Measurements from ENCODE around the gene TMEM219. TPM values are rescaled to one million over a fixed set of nuclear protein-coding genes. Genes with fewer than 3 reads are reported as not detected.
A peak's percentile ranks its signal among the peaks of the same experiment; 100 is the strongest.

The TMEM219 gene, protein sequence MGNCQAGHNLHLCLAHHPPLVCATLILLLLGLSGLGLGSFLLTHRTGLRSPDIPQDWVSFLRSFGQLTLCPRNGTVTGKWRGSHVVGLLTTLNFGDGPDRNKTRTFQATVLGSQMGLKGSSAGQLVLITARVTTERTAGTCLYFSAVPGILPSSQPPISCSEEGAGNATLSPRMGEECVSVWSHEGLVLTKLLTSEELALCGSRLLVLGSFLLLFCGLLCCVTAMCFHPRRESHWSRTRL
- total RNA-seq: 100 to 1,000 TPM in 2 of 9 donors, 10 to 100 TPM in 7; 58.9 to 121 (median 69.8) TPM
- 10 to 100 TPM; 66.6 to 72.3 TPM for polyA plus RNA-seq
- long read RNA-seq, donor 1, transcript TMEM219-201 (6 exons, 999 nt): major isoform, 16 of 74 reads
- long read RNA-seq, donor 1, transcript TMEM219-204 (5 exons, 1,292 nt): minor isoform, 13 of 74 reads
- long read RNA-seq, donor 1, partial matches to known transcripts: 1 of 74 reads
- long read RNA-seq, donor 1, other reads (novel, unspliced or antisense): 44 of 74 reads
- long read RNA-seq, donor 2, transcript TMEM219-201 (6 exons, 999 nt): minor isoform, 12 of 79 reads
- long read RNA-seq, donor 2, transcript TMEM219-204 (5 exons, 1,292 nt): major isoform, 24 of 79 reads
- long read RNA-seq, donor 2, partial matches to known transcripts: 0 of 79 reads
- long read RNA-seq, donor 2, other reads (novel, unspliced or antisense): 40 of 79 reads
- long read RNA-seq, donor 3, transcript TMEM219-204 (5 exons, 1,292 nt): minor isoform, 9 of 42 reads
- long read RNA-seq, donor 3, transcript TMEM219-201 (6 exons, 999 nt): major isoform, 11 of 42 reads
- long read RNA-seq, donor 3, partial matches to known transcripts: 3 of 42 reads
- long read RNA-seq, donor 3, other reads (novel, unspliced or antisense): 19 of 42 reads

DNA sequence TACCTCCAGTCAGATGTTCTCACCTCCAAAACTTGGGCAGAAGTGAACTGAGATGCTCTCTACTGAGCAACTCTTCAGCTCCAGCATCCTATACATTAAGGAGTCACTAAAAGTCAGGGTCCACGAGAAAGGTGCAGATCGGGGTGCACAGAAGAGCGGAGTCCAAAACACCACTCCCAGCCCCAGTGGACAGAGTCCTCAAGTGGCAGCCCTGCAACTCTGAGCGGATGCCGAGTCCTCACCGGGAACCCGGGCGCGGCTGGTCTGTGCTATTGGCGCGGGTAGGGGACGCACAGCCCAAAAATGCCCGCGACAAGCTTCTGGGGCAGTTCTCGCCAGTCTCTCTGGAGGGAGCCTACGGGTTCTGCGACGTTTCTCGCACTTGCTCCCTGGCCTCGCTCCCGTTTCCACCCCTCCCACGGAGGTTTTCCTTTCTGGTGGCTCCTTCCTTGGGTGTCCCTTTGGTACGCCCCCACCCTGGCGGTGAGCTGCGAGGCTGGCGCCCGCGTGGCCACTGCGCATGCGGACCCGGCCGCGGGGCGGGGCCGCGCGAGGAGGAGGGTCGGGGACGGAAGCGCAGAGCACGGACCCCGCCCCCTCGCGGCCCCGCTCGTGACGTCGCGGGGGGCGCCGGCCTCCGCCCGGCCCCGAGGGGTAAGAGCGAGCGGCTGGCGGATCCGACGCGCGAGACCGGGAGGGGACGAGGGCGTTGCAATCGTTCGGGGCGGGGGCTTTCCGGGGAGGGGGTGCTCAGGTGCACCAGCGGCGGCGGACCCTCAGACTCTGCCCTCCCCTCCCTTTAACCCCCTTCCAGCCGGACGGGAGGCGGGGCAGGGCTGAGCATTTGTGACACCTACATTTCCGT, at the start of gene TMEM219:
TMEM219 (plus strand) TSS at position 601 of the 865 bp plus-strand sequence. CDS start 1,065 bp downstream, outside the sequence.
- ATAC-seq (peak; percentile 89 to 99 (median 97)), DNase-seq (peak; percentile 93 to 97 (median 94))
- intact Hi-C loops (cut with DNase I): loop anchor here in 8 of 10 donors (1.0 to 5.0 kb wide), 5 partner anchors 12 to 99 kb away; partner anchors contain the start of genes HIRIP3 (in 4 of the 8), INO80E (in 4 of the 8), KCTD13 (in 3 of the 8) and CDIPT (in 1 of the 8)
- peak within 1 kb of the TSS; percentile 76 to 98 (median 96) for H3K27ac ChIP-seq
- no peaks in the 10 kb centered on the region for H3K27me3 ChIP-seq
- H3K4me3 ChIP-seq: peak within 1 kb of the TSS; percentile 59 to 98 (median 76)
- H3K4me1 ChIP-seq: peaks cover 0 to 35% (median 18%) of the 10 kb centered on the region in 12 donors
- 1% methylated on average over 39 to 75 of the region's 75 CpGs for WGBS, 4 donors
- H3K36me3 ChIP-seq: peaks cover 0 to 27% (median 8%) of the 10 kb centered on the region in 9 donors
- peak in 1 of 2 donors; percentile 85 for TF ChIP-seq POLR2A (IDR thresholded peaks at IDR 0.05)
- TF ChIP-seq, protein P1, sequence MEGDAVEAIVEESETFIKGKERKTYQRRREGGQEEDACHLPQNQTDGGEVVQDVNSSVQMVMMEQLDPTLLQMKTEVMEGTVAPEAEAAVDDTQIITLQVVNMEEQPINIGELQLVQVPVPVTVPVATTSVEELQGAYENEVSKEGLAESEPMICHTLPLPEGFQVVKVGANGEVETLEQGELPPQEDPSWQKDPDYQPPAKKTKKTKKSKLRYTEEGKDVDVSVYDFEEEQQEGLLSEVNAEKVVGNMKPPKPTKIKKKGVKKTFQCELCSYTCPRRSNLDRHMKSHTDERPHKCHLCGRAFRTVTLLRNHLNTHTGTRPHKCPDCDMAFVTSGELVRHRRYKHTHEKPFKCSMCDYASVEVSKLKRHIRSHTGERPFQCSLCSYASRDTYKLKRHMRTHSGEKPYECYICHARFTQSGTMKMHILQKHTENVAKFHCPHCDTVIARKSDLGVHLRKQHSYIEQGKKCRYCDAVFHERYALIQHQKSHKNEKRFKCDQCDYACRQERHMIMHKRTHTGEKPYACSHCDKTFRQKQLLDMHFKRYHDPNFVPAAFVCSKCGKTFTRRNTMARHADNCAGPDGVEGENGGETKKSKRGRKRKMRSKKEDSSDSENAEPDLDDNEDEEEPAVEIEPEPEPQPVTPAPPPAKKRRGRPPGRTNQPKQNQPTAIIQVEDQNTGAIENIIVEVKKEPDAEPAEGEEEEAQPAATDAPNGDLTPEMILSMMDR (IDR thresholded peaks at IDR 0.05): peak; percentile 23 to 67 (median 48)
- no peaks in the 10 kb centered on the region for H3K9me3 ChIP-seq

DNA sequence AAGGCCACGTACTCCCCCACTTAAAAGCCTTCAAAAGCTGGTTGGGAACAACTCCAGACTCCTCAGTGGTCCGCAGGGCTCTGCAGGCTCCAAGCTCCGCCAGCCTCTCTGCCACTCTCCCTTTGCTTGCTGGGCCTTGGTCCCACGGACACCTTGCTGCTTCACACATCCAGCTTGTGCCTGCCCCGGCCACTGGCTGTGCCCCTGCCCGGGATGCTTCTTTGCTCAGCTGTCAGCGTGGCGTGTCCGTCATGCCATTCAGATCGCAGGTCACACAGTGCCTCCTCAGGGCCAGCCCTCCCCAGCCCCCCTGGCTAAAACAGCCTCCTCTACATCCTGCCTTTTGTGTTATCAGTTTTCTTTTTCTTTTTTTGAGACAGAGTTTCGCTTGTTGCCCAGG, 49.8 kb upstream of the TMEM219 start:
- intact Hi-C loops (cut with DNase I): loop anchor here in 1 of 10 donors (10.0 kb wide), 1 partner anchor 57 kb away; no protein-coding TSS in a partner anchor
- peaks cover 0 to 22% (median 10%) of the 10 kb centered on the region in 9 donors for H3K36me3 ChIP-seq
- ATAC-seq (peak in 1 of 4 donors; percentile 18), DNase-seq (no peak)
- no peak overlapping the region for H3K4me3 ChIP-seq
- no peaks in the 10 kb centered on the region for H3K9me3 ChIP-seq
- 61 to 78% (median 65%) methylated on average over 11 of the region's 11 CpGs for WGBS, 4 donors
- no peaks in the 10 kb centered on the region for H3K27me3 ChIP-seq
- H3K27ac ChIP-seq: no peak overlapping the region
- TF ChIP-seq POLR2A (IDR thresholded peaks at IDR 0.05): no peak
- TF ChIP-seq, protein P1 (IDR thresholded peaks at IDR 0.05): no peak
- H3K4me1 ChIP-seq: no peaks in the 10 kb centered on the region

DNA sequence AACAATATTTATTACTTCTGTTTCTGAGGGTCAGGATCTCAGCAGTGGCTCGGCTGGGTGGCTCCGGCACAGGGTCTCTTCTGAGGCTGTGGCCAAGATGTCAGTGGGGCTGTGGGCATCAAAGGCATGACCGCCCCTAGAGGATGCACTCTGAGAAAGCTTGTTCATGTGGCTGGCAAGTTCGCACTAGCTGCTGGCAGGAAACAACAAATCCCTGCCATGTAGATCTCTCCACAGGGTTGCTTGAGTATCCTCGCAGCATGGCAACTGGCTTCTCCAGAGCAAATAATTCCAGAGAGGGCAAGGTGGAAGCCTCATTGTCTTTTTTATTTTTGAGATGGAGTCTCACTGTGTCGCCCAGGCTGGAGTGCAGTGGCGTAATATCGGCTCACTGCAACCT, 48.4 kb upstream of the TMEM219 start:
- Histone ChIP-seq H3K36me3 (peaks cover 0 to 34% (median 22%) of the 10 kb centered on the region in 9 donors), H3K4me3 (no peak overlapping the region), H3K9me3 (no peaks in the 10 kb centered on the region), H3K27ac (no peak overlapping the region), H3K4me1 (no peaks in the 10 kb centered on the region), H3K27me3 (no peaks in the 10 kb centered on the region)
- ATAC-seq (no peak), DNase-seq (no peak)
- WGBS, 4 donors: 94 to 97% (median 97%) methylated on average over 7 to 8 of the region's 8 CpGs
- intact Hi-C loops (cut with DNase I): loop anchor here in 1 of 10 donors (10.0 kb wide), 1 partner anchor 59 kb away; no protein-coding TSS in a partner anchor
- TF ChIP-seq, protein P1 (IDR thresholded peaks at IDR 0.05): no peak
- TF ChIP-seq POLR2A (IDR thresholded peaks at IDR 0.05): no peak
